ENCODE results near the gene TMUB1.

TMUB1 gene

GRCh38 chr7:151066273-151066974 lies 16.9 kb downstream of the TMUB1 start:
- DNase-seq, result no peak

- DNase-seq, result no peak
Measured at GRCh38 chr7:151065516-151065915, 17.8 kb downstream of the TMUB1 start.

GRCh38 chr7:151064993-151065392 lies 18.3 kb downstream of the TMUB1 start:
- no peak for DNase-seq

DNA sequence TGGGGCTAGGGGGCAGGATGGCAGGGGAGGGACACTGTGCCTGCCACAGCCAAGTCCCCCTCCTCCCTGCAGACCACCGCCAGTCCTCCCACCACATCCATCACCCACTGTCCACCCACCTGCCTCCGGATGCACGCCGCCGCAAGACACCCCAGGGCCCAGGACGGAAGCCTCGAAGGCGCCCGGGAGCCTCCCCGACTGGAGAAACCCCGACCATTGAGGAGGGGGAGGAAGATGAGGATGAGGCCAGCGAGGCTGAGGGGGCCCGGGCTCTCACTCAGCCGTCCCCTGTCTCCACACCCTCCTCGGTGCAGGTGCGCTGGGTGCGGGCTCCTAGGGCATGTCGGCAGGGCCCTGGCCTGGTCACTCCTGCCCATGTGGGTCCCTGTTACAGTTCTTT lies 18.8 kb downstream of the TMUB1 start:
- DNase-seq, result no peak

- peak; percentile 70 for DNase-seq
Measured at GRCh38 chr7:151063212-151063561, 20.1 kb downstream of the TMUB1 start.

DNA sequence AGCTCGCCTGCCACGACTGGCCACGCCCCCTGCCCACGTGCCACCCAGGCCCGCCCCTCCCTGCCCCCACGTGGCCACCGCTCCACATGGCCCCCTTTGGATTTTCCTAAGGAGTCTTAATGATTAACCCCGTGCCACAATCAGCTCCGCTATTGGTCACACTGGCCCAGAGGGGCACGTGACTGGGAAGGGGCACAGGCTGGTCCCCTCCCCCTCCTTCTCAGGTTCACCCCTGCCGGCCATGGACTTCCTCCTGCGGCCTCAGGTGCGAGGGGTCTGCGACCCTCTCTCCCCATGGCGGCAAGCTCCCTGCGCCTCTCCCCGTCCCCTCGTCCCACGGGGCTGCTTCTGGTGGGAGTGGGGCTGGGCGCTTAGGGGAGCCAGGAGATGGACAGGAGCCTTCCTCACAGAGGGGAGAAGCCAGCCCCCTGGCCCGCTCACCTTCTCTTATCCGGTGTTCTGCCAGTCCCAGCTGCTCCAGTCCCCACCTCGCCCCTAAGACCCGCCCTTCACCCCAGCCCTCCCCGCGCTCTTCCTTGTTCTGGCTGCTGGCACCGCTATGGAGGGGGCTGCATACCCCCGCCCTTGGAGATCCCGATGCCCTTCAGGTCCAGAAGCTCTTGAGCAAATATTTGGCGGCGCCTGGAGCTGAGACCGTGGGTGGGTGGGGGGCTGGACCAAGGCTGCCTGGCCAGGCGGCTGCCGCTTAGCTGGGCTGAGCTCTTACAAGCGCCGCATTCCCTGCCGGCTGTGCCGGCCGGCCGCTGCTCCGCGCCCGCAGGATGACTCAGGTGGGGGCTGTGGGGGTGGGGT lies 20.7 kb downstream of the TMUB1 start:
- peak; percentile 100 for DNase-seq

GRCh38 chr7:151062111-151062398 lies 21.2 kb downstream of the TMUB1 start:
- no peak for DNase-seq

GRCh38 chr7:151061213-151062110 lies 21.8 kb downstream of the TMUB1 start:
- peak; percentile 38 for DNase-seq

- peak; percentile 56 for DNase-seq
Measured at GRCh38 chr7:151060416-151061212, 22.7 kb downstream of the TMUB1 start.

- DNase-seq, result no peak
Measured at GRCh38 chr7:151060113-151060415, 23.2 kb downstream of the TMUB1 start.

GRCh38 chr7:151059367-151060112 lies 23.8 kb downstream of the TMUB1 start, which contains the start of gene SLC4A2:
Gene SLC4A2, plus strand, starts transcription at chr7:151059589. Its CDS starts 2,399 bp downstream, at chr7:151061988.
- DNase-seq, result peak; percentile 92

DNA sequence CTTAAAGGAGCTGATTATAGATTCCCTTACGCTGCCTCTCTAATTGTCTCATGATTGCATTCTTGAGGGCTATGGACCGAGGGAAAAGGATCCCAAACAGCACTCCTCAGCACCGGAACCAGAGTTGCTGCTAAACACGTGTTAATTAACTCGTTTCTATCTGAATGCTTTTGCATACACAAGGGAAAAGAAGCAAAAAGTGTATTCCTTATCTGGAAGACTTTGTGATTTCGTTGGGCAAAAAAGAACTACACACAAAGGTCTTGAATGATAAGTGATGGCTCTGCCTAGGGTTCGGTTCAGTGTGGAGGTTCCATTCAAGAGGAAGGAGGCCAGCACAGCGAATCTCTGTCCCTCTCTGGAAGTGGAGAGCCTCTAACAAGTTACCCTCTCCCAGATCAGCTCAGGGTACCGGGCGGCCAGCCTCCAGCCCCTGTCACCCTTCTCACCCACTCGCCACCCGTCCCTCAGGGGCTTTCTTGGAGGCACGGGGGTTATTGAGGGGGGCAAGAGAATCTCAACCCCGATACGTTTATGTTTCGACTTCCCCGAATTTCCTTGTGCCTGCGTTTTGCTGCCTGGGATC lies 24.4 kb downstream of the TMUB1 start:
- DNase-seq, result peak; percentile 75

DNA sequence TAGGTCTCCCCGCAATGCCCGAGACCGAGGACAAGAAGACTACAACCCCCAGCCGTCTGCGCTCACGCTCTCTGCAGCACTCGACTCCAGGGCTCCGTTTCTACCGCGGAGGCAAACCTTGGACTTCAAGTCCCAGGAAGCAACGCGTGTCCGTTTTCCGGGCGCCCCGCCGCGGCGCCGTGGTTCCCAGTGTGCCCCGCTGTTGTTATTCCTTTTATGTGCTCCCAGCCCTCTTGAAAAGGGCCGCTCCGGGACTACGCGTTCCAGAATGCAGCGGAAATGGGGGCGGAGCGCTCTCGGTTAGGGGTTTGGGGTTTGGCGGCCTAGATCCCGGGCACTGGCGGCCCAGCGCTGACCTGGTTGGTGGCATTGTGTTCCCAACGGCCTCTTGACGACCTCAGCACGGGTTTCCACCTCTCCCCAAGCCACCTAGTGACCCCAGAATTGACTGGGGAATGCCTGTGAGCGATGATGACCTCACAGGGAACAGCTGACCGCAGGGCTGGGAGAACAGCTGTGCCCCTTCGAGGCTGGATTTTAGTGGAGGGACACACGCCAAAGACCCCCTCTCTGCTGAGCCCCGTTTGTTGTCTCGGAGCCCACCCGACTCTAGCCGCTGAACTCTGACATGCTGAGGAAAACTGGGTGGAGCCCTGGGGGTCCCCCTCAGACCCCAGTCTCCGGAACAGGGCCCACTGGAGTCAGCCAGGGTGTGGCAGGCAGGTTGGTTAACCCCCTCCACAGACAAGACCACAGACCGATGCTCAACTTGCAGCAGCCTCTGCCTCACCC lies 25.1 kb downstream of the TMUB1 start:
- DNase-seq, result peak; percentile 100

- peak; percentile 83 for DNase-seq
Measured at GRCh38 chr7:151057506-151057988, 25.7 kb downstream of the TMUB1 start, which contains the start of gene CDK5. Gene CDK5, minus strand, starts transcription at chr7:151057897. Its CDS starts 49 bp downstream, at chr7:151057848.

GRCh38 chr7:151056666-151057505 lies 26.4 kb downstream of the TMUB1 start:
- no peak for DNase-seq

DNA sequence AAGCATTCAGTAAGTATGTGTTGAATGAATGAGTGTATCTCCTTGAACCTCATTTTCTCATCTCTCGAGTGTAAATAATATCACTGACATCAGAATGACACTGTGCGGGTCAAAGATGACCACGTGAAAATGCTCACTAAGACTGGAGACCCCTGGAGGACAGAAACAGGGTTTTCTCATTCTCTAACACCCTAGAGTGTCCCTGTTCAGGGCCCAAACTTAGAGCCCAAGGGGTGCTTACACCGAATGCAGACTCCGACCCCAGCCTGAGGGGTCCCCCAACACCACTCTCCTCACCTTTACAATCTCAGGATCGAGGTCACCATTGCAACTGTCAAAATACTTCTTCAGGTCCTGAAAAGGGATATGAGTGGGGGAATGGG lies 27.0 kb downstream of the TMUB1 start:
- no peak for DNase-seq

DNA sequence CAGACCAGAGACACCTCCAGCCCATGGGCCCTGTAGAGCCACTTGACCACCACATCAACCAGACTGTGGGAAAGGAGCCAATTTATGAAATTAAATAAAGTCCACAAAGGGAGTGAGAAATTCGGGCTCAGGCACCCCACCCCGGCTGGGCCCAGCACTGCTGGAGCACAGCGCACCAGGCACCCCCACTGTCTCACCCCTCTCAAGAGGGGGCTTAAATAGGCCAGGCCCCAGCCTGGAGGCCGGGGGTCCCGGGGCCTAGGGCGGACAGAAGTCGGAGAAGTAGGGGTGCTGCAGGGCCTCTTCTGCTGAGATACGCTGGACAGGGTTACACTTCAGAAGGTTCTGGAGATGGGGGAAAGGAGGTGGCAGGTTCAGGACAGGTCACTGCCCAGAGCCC lies 29.5 kb downstream of the TMUB1 start:
- no peak for DNase-seq

- DNase-seq, result no peak
Measured at GRCh38 chr7:151053096-151053495, 30.2 kb downstream of the TMUB1 start.

DNA sequence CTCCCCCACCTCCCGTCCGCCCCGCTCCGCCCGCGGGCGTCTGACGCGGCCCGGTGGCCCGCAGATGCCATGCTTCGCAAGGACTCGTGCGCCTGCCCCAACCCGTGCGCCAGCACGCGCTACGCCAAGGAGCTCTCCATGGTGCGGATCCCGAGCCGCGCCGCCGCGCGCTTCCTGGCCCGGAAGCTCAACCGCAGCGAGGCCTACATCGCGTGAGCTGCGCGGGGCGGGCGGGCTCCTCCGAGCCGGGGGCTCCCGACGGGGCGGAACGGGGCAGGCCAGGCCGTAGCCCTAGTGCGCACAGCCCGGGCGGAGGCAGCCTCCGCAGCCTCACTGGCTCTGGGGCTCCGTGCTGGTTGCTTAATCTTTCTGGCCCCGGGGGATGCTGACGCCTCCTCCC lies 32.2 kb downstream of the TMUB1 start:
- DNase-seq, result peak; percentile 85
